Natural killer cell (primary cell): Measurements from ENCODE around the gene ANO8. TPM values are rescaled to one million over a fixed set of nuclear protein-coding genes. Genes with fewer than 3 reads are reported as not detected.

Experiments used
- ATAC-seq, 3 donors: fragments of 150-1000 bp in 2 of 3; fragments of 200-7000 bp in 1 of 3; cut with Tn5 transposase; 1 replicate in 1 of 3; 2 replicates in 2 of 3; pipeline ENCODE4 v1.10.0; 2021; ENCODE audit warnings: mild to moderate bottlenecking in 2 of 3, moderate library complexity in 2 of 3
- DNase-seq, 2 donors: peaks; one replicate each; pipeline versions ENCODE4 v3.0.0 to v3.0.0-alpha.2; 2013 to 2021; ENCODE audit warnings: mixed read lengths in 1 of 2
- H3K27ac ChIP-seq: one replicate; pipeline ENCODE4 v1.5.1; 2013; ENCODE audit warnings: mild to moderate bottlenecking, low read length
- H3K27me3 ChIP-seq: one replicate; pipeline ENCODE4 v1.6.1; 2013; ENCODE audit warnings: low read length; ENCODE audit not compliant: control insufficient read depth, insufficient read depth
- H3K36me3 ChIP-seq: one replicate; pipeline ENCODE4 v1.6.1; 2013; ENCODE audit warnings: low read length; ENCODE audit not compliant: control insufficient read depth, insufficient read depth
- H3K4me1 ChIP-seq: one replicate; pipeline ENCODE4 v1.6.1; 2013; ENCODE audit warnings: low read length; ENCODE audit not compliant: control insufficient read depth, insufficient read depth
- H3K4me3 ChIP-seq: one replicate; pipeline ENCODE4 v1.5.1; 2013; ENCODE audit warnings: low read length
- H3K9me3 ChIP-seq: one replicate; pipeline ENCODE4 v1.6.1; 2013; ENCODE audit warnings: low read length; ENCODE audit not compliant: control insufficient read depth, insufficient read depth
- H3K27ac Mint-ChIP-seq, 2 donors: one replicate each; pipeline ENCODE4 v1.8.0; 2022; ENCODE audit warnings: mild to moderate bottlenecking in 2 of 2, mixed read lengths in 2 of 2, moderate library complexity in 1 of 2
- H3K27me3 Mint-ChIP-seq, 2 donors: one replicate each; pipeline ENCODE4 v1.8.0; 2022; ENCODE audit warnings: low read depth in 2 of 2, mixed read lengths in 2 of 2
- H3K36me3 Mint-ChIP-seq: one replicate; pipeline ENCODE4 v1.8.0; 2022; ENCODE audit warnings: mixed read lengths
- H3K4me1 Mint-ChIP-seq, 2 donors: one replicate each; pipeline ENCODE4 v1.8.0; 2022; ENCODE audit warnings: mixed read lengths in 2 of 2
- H3K4me3 Mint-ChIP-seq: one replicate; pipeline ENCODE4 v1.8.0; 2022; ENCODE audit warnings: mild to moderate bottlenecking, moderate library complexity, mixed read lengths
- H3K9me3 Mint-ChIP-seq, 2 donors: one replicate each; pipeline ENCODE4 v1.8.0; 2022; ENCODE audit warnings: mixed read lengths in 2 of 2
- WGBS: methylation state at CpG from one replicate; pipeline ENCODE4 v1.1.7; 2013; ENCODE audit warnings: missing lambda C conversion rate; ENCODE audit not compliant: insufficient coverage; 5-methylcytosine and 5-hydroxymethylcytosine counted together
- intact Hi-C: fragments of 100-400 bp; cut with micrococcal nuclease; formaldehyde crosslinking; loops from one replicate; pipeline ENCODE4 v1.14.2; 2022
- total RNA-seq, 4 donors: library from RNA; stranded (reverse); fragments of 120-200 nt in 1 of 4; gene quantifications; one replicate each; pipeline versions ENCODE4 v1.2.3 to v1.2.4, GENCODE V29; 2013 to 2022
- TF ChIP-seq, protein P1 (sequence below): fragments of 200-600 bp; IDR thresholded peaks from one replicate; pipeline ENCODE4 v1.8.0; 2022; ENCODE audit warnings: antibody characterized with exemption

The ANO8 gene
- total RNA-seq, 3 donors from 2014 or later (not counting 1 experiment from before 2014, with no cell fraction given), result 18.5 to 24.7 (median 19.1) TPM

DNA sequence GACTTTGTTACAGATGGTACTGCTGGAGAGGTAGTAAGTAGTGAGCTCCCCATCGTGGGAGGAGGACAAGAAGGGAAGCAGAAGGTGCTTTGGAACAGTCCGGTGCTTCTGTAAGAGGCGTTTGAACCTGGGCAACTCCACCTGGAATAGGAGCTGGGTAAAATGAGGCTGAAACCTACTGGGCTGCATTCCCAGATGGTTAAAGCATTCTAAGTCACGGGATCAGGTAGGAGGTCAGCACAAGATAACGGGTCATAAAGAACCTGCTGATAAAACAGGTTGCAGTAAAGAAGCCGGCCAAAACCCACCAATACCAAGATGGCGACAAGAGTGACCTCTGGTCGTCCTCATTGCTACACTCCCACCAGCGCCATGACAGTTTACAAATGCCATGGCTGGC lies 47.9 kb downstream of the ANO8 start:
- Histone ChIP-seq H3K27me3 (peaks cover 7% of the 10 kb centered on the region), H3K4me3 (no peak overlapping the region), H3K4me1 (peaks cover 16% of the 10 kb centered on the region), H3K36me3 (no peaks in the 10 kb centered on the region), H3K27ac (no peak overlapping the region), H3K9me3 (no peaks in the 10 kb centered on the region)
- intact Hi-C loops, result no loop called here
- Mint-ChIP-seq H3K27me3 (peaks cover 0 to 19% of the 10 kb centered on the region in 2 donors), H3K27ac (no peak overlapping the region), H3K4me1 (peaks cover 0 to 11% of the 10 kb centered on the region in 2 donors), H3K9me3 (no peaks in the 10 kb centered on the region), H3K4me3 (no peak overlapping the region), H3K36me3 (no peaks in the 10 kb centered on the region)
- WGBS, result 95% methylated on average over 9 of the region's 9 CpGs
- ATAC-seq, result no peak
- DNase-seq, result no peak
- TF ChIP-seq, protein P1, sequence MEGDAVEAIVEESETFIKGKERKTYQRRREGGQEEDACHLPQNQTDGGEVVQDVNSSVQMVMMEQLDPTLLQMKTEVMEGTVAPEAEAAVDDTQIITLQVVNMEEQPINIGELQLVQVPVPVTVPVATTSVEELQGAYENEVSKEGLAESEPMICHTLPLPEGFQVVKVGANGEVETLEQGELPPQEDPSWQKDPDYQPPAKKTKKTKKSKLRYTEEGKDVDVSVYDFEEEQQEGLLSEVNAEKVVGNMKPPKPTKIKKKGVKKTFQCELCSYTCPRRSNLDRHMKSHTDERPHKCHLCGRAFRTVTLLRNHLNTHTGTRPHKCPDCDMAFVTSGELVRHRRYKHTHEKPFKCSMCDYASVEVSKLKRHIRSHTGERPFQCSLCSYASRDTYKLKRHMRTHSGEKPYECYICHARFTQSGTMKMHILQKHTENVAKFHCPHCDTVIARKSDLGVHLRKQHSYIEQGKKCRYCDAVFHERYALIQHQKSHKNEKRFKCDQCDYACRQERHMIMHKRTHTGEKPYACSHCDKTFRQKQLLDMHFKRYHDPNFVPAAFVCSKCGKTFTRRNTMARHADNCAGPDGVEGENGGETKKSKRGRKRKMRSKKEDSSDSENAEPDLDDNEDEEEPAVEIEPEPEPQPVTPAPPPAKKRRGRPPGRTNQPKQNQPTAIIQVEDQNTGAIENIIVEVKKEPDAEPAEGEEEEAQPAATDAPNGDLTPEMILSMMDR, result no peak

DNA sequence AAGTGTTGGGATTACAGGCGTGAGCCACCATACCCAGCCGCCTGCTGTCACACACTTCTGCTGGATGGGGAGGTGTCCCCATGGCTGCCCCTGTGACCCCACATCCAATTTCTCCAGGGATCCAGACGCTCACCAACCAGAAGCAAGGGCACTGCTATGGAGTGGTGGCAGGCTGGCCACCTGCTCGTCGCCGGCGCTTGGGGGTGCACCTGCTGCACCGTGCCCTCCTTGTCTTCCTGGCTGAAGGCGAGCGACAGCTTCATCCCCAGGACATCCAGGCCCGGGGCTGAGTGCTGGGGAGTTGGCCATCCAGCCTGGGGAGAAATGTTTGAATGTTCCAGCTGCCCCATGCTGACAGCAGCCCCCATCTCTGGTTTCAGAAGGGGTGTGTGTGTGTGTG lies 48.4 kb downstream of the ANO8 start:
- no peak overlapping the region for H3K4me3 ChIP-seq
- no peak overlapping the region for H3K4me3 Mint-ChIP-seq
- WGBS, result 98% methylated on average over 11 of the region's 11 CpGs
- intact Hi-C loops, result no loop called here
- no peaks in the 10 kb centered on the region for H3K36me3 Mint-ChIP-seq
- no peaks in the 10 kb centered on the region for H3K9me3 Mint-ChIP-seq
- H3K9me3 ChIP-seq, result no peaks in the 10 kb centered on the region
- H3K27ac Mint-ChIP-seq, result no peak overlapping the region
- no peak overlapping the region for H3K27ac ChIP-seq
- no peaks in the 10 kb centered on the region for H3K36me3 ChIP-seq
- peaks cover 0 to 14% of the 10 kb centered on the region in 2 donors for H3K4me1 Mint-ChIP-seq
- peaks cover 20% of the 10 kb centered on the region for H3K4me1 ChIP-seq
- peaks cover 11% of the 10 kb centered on the region for H3K27me3 ChIP-seq
- H3K27me3 Mint-ChIP-seq, result peaks cover 0 to 22% of the 10 kb centered on the region in 2 donors
- TF ChIP-seq, protein P1, result no peak
- DNase-seq (no peak), ATAC-seq (no peak)

DNA sequence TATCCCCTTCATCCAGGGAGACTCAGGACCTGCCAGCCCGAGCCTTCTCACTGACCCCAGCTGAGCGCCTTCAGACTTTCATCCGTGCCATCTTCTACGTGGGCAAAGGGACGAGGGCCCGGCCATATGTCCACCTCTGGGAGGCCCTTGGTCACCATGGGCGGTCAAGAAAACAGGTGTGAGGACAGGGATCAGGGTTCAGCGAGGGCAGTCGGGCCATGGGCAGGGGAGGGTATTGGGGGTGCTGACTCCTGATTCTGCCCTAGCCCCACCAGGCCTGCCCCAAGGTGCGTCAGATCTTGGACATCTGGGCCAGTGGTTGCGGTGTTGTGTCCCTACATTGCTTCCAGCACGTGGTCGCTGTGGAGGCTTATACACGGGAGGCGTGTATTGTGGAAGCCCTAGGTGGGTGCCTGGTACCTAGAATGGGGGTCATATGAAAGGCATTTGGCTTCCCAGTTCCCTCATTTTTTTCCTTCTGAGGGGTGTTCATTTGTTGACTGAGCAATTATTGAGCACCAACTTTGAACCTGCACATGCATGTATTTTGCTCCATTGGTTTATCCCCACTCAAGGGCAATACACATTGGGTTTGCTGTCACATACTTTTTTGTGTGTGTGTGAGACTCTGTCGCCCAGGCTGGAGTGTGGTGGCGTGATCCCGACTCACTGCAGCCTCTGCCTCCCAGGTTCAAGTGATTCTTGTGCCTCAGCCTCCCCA lies 49.1 kb downstream of the ANO8 start:
- H3K36me3 ChIP-seq, result no peaks in the 10 kb centered on the region
- H3K27ac ChIP-seq, result no peak overlapping the region
- Mint-ChIP-seq H3K27ac (no peak overlapping the region), H3K4me1 (peaks cover 0 to 14% of the 10 kb centered on the region in 2 donors), H3K36me3 (no peaks in the 10 kb centered on the region), H3K9me3 (no peaks in the 10 kb centered on the region), H3K4me3 (no peak overlapping the region), H3K27me3 (peaks cover 0 to 22% of the 10 kb centered on the region in 2 donors)
- H3K27me3 ChIP-seq, result peaks cover 12% of the 10 kb centered on the region
- WGBS, result 91% methylated on average over 18 of the region's 18 CpGs
- DNase-seq (no peak), ATAC-seq (no peak)
- intact Hi-C loops, result no loop called here
- TF ChIP-seq, protein P1, result no peak
- H3K4me3 ChIP-seq, result no peak overlapping the region
- H3K9me3 ChIP-seq, result no peaks in the 10 kb centered on the region
- peaks cover 21% of the 10 kb centered on the region for H3K4me1 ChIP-seq
